HCT116 (cell line): Measurements from ENCODE around the gene GNS. TPM values are rescaled to one million over a fixed set of nuclear protein-coding genes. Genes with fewer than 3 reads are reported as not detected.

Experiments used
- ATAC-seq: fragments of 200-7000 bp; cut with Tn5 transposase; 2 replicates; pipeline ENCODE4 v1.9.1; 2020; ENCODE audit warnings: mild to moderate bottlenecking, moderate library complexity
- BruUV-seq: library from RNA; stranded (reverse); fragments of 400-500 nt; replicated peaks from 2 replicates; lab custom pipeline; 2021; lab: Mats Ljungman, UMichigan
- CTCF ChIA-PET: fragments of 300-600 bp; sonication (Branson Sonifier 250); formaldehyde crosslinking; loops from one replicate; lab custom pipeline; 2021; ENCODE audit warnings: antibody characterized with exemption; lab: Charles Lee
- POLR2A ChIA-PET: fragments of 300-600, 350-600 bp; sonication (Branson Sonifier 250); formaldehyde crosslinking; loops from one replicate; lab custom pipeline; 2021; ENCODE audit warnings: antibody characterized with exemption; lab: Charles Lee
- RAD21 ChIA-PET, 2 experiments: fragments of 300-600 bp; sonication (Branson Sonifier 250); formaldehyde crosslinking; loops; one replicate each; lab custom pipeline; 2023; ENCODE audit warnings: low total read pairs in 2 of 2; ENCODE audit not compliant: uncharacterized antibody in 2 of 2, unreplicated experiment in 2 of 2, low non-redundant PET in 1 of 2; lab: Charles Lee
- DNase-seq: peaks from one replicate; pipeline ENCODE4 v3.0.0-alpha.2; 2010; ENCODE audit warnings: low read depth, low spot score
- H2AFZ ChIP-seq: fragments of 200-600 bp; shearing (Covaris generic), sonication (generic); 2 replicates; pipeline ENCODE4 v1.6.1; 2017; ENCODE audit warnings: low read depth, mixed run types, mixed read lengths, antibody characterized with exemption, low read length; ENCODE audit not compliant: poor library complexity, severe bottlenecking
- H3K27ac ChIP-seq: 2 replicates; pipeline ENCODE4 v1.5.1; 2012; ENCODE audit warnings: low read depth, low read length
- H3K27me3 ChIP-seq: fragments of 200-600 bp; sonication (generic); 2 replicates; pipeline ENCODE4 v1.6.1; 2016; ENCODE audit warnings: mixed run types, low read length, mixed read lengths; ENCODE audit not compliant: insufficient read depth
- H3K36me3 ChIP-seq, 2 experiments: fragments of 200-500 bp in 1 of 2; fragments of 200-600 bp in 1 of 2; sonication (Bioruptor generic) in 1 of 2; sonication (generic) in 1 of 2; 2 replicates each; pipeline versions ENCODE4 v1.5.1 to v1.6.1; 2014 to 2016; ENCODE audit warnings: low read length in 2 of 2, inconsistent platforms in 1 of 2, mixed read lengths in 1 of 2, mixed run types in 1 of 2; ENCODE audit not compliant: insufficient read depth in 2 of 2, control insufficient read depth in 1 of 2
- H3K4me1 ChIP-seq, 2 experiments: fragments of 200-600 bp in 1 of 2; sonication (generic) in 1 of 2; 2 replicates each; pipeline versions ENCODE4 v1.5.1 to v1.6.1; 2012 to 2017; ENCODE audit warnings: low read length in 2 of 2, inconsistent platforms in 1 of 2, mild to moderate bottlenecking in 1 of 2, mixed read lengths in 1 of 2, mixed run types in 1 of 2, moderate library complexity in 1 of 2; ENCODE audit not compliant: insufficient read depth in 2 of 2, control insufficient read depth in 1 of 2
- H3K4me2 ChIP-seq: fragments of 200-600 bp; sonication (generic); 2 replicates; pipeline ENCODE4 v1.6.1; 2017; ENCODE audit warnings: mixed run types, low read length, mixed read lengths
- H3K4me3 ChIP-seq, 2 experiments: fragments of 200-600 bp in 1 of 2; sonication (generic) in 1 of 2; replicated peaks in 1 of 2; 2 replicates each; pipeline ENCODE4 v1.5.1; 2011 to 2016; ENCODE audit warnings: low read length in 2 of 2, control low read depth in 1 of 2, low read depth in 1 of 2, mild to moderate bottlenecking in 1 of 2, mixed read lengths in 1 of 2, mixed run types in 1 of 2
- H3K79me2 ChIP-seq: fragments of 200-600 bp; sonication (generic); 2 replicates; pipeline ENCODE4 v1.6.1; 2017; ENCODE audit warnings: mild to moderate bottlenecking, mixed run types, low read length, moderate library complexity, mixed read lengths; ENCODE audit not compliant: insufficient read depth
- H3K9ac ChIP-seq: fragments of 200-600 bp; sonication (generic); 2 replicates; pipeline ENCODE4 v1.6.1; 2016; ENCODE audit warnings: low read length, mixed read lengths
- H3K9me2 ChIP-seq: fragments of 200-600 bp; sonication (generic), shearing (Covaris generic); 2 replicates; pipeline ENCODE4 v1.6.1; 2017; ENCODE audit warnings: mixed run types, mild to moderate bottlenecking, moderate library complexity; ENCODE audit not compliant: insufficient read depth
- H3K9me3 ChIP-seq, 2 experiments: fragments of 200-500 bp in 1 of 2; fragments of 200-600 bp in 1 of 2; sonication (Bioruptor generic) in 1 of 2; sonication (generic) in 1 of 2; 2 replicates each; pipeline ENCODE4 v1.6.1; 2014 to 2017; ENCODE audit warnings: low read length in 2 of 2, mixed read lengths in 2 of 2, inconsistent platforms in 1 of 2, low read depth in 1 of 2, mild to moderate bottlenecking in 1 of 2, mixed run types in 1 of 2, moderate library complexity in 1 of 2; ENCODE audit not compliant: control insufficient read depth in 1 of 2, insufficient read depth in 1 of 2
- H4K20me1 ChIP-seq: fragments of 200-600 bp; sonication (generic), shearing (Covaris generic); 2 replicates; pipeline ENCODE4 v1.6.1; 2017; ENCODE audit warnings: mixed run types, mild to moderate bottlenecking, moderate library complexity; ENCODE audit not compliant: insufficient read depth
- CBX3 ChIP-seq: IDR thresholded peaks from 2 replicates; pipeline ENCODE4 v1.6.1; 2012; ENCODE audit warnings: low read depth
- EGR1 ChIP-seq: IDR thresholded peaks from 2 replicates; pipeline ENCODE4 v1.6.1; 2012; ENCODE audit warnings: low read depth
- EZH2phosphoT487 ChIP-seq: fragments of 200-600 bp; IDR thresholded peaks from 2 replicates; pipeline ENCODE4 v1.6.1; 2018; ENCODE audit warnings: antibody characterized with exemption, borderline replicate concordance
- POLR2AphosphoS5 ChIP-seq: IDR thresholded peaks from 2 replicates; pipeline ENCODE4 v1.6.1; 2011; ENCODE audit warnings: mild to moderate bottlenecking, low read depth, low read length, moderate library complexity
- SP1 ChIP-seq: IDR thresholded peaks from 2 replicates; pipeline ENCODE4 v1.6.1; 2012; ENCODE audit warnings: low read depth
- intact Hi-C: fragments of 100-400 bp; cut with micrococcal nuclease; formaldehyde crosslinking; loops from 2 replicates; pipeline ENCODE4 v1.10.0; 2022
- total RNA-seq: library from RNA; stranded (reverse); gene quantifications from one replicate; pipeline ENCODE4 v1.2.1, GENCODE V29; 2021; ENCODE audit not compliant: unreplicated experiment
- TF ChIP-seq, protein P1 (sequence below): IDR thresholded peaks from 2 replicates; pipeline ENCODE4 v1.6.1; 2012; ENCODE audit warnings: low read depth

The GNS gene
- total RNA-seq, 1 experiment from 2014 or later = 45.7 TPM

DNA sequence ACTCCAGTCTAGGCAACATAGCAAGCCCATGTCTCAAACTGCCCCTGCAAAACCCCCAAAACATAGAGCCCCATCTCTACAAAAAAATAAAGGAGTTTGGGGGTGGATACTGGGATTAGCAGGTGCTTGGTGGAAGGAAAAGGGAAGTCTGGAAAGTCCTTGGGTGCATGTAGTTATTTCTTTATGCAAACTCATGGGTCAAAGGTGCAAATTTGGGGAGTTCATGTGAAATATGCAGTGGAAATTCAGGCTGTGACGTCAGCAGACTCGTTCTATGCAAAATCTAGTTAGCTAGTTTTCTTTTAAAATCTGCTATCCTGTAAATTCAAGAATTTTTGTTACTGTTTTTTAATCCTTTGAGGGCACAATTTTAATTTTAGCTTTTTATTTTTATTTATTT is 51.3 kb downstream of the GNS start (continued):
- TF ChIP-seq, protein P1, sequence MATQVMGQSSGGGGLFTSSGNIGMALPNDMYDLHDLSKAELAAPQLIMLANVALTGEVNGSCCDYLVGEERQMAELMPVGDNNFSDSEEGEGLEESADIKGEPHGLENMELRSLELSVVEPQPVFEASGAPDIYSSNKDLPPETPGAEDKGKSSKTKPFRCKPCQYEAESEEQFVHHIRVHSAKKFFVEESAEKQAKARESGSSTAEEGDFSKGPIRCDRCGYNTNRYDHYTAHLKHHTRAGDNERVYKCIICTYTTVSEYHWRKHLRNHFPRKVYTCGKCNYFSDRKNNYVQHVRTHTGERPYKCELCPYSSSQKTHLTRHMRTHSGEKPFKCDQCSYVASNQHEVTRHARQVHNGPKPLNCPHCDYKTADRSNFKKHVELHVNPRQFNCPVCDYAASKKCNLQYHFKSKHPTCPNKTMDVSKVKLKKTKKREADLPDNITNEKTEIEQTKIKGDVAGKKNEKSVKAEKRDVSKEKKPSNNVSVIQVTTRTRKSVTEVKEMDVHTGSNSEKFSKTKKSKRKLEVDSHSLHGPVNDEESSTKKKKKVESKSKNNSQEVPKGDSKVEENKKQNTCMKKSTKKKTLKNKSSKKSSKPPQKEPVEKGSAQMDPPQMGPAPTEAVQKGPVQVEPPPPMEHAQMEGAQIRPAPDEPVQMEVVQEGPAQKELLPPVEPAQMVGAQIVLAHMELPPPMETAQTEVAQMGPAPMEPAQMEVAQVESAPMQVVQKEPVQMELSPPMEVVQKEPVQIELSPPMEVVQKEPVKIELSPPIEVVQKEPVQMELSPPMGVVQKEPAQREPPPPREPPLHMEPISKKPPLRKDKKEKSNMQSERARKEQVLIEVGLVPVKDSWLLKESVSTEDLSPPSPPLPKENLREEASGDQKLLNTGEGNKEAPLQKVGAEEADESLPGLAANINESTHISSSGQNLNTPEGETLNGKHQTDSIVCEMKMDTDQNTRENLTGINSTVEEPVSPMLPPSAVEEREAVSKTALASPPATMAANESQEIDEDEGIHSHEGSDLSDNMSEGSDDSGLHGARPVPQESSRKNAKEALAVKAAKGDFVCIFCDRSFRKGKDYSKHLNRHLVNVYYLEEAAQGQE = no peak
- TF ChIP-seq EGR1 (no peak), SP1 (no peak)

DNA sequence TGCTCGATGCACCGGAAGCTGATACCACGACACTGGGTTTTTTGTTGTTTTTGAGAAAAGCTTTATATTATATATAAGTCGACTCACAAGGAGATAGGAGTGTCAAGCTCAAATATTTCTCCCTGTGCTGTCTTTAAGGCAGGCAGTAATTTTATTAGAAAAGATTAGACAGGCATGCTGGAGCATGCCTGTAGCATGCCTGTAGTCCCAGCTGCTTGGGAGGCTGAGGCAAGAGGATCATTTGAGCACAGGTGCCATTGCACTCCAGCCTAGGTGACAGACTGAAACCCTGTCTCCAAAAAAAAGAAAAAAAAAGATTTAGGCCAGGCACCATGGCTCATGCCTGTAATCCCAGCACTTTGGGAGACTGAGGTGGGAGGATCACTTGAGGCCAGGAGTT is 51.8 kb downstream of the GNS start:
- BruUV-seq = no TSS peak
- POLR2A ChIA-PET = no interaction called here

DNA sequence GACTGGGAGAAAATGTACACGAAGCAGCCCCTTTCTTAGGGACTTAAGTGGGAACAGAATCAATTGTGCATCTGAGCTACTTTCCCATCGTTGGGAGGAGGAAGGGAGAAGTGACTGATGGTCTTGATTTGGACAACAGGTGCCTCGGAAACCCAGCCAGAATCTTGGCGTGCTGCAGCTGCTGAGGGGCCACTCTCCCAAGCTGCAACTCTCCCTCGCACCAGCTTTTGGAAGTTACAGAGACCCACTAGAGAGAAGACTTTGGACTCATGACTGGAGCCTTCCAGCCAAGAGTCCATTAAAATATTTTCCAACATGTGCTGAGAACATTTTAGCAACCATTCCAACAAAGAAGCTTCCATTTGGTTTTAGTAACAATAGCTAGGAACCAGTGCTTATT is 52.3 kb downstream of the GNS start:
- ChIA-PET RAD21 (no interaction called here), POLR2A (no interaction called here), CTCF (interaction anchor here (1.1 to 2.6 kb wide), 2 partner anchors 9 to 11 kb away, joined by 3 to 15 read pairs; no protein-coding TSS in a partner anchor)
- H3K4me2 ChIP-seq = no peak overlapping the region
- TF ChIP-seq CBX3 = no peak
- no peak for TF ChIP-seq POLR2AphosphoS5
- TF ChIP-seq EGR1 = no peak
- no peak for TF ChIP-seq EZH2phosphoT487
- ATAC-seq (no peak), DNase-seq (no peak)
- intact Hi-C loops = no loop called here
- no peaks in the 10 kb centered on the region for H3K27me3 ChIP-seq
- no peaks in the 10 kb centered on the region for H3K79me2 ChIP-seq
- H2AFZ ChIP-seq = no peak overlapping the region
- no peaks in the 10 kb centered on the region for H3K4me1 ChIP-seq
- H3K27ac ChIP-seq = no peak overlapping the region
- H3K36me3 ChIP-seq = no peaks in the 10 kb centered on the region
- no peak overlapping the region for H3K9ac ChIP-seq
- no peaks in the 10 kb centered on the region for H3K9me3 ChIP-seq
- no peaks in the 10 kb centered on the region for H4K20me1 ChIP-seq
- H3K4me3 ChIP-seq = no peak overlapping the region
- no TSS peak for BruUV-seq
- no peaks in the 10 kb centered on the region for H3K9me2 ChIP-seq

More for the DNA sequence above, 51.8 kb downstream of the GNS start:
- ChIA-PET CTCF (interaction anchor here (1.1 to 2.6 kb wide), 2 partner anchors 10 to 11 kb away, joined by 3 to 15 read pairs; no protein-coding TSS in a partner anchor), RAD21 (no interaction called here)
- no peak for DNase-seq
- Histone ChIP-seq H3K36me3 (no peaks in the 10 kb centered on the region), H2AFZ (no peak overlapping the region), H3K9me3 (no peaks in the 10 kb centered on the region), H4K20me1 (no peaks in the 10 kb centered on the region), H3K27me3 (no peaks in the 10 kb centered on the region), H3K9me2 (no peaks in the 10 kb centered on the region), H3K4me3 (no peak overlapping the region), H3K27ac (no peak overlapping the region), H3K4me1 (no peaks in the 10 kb centered on the region), H3K79me2 (no peaks in the 10 kb centered on the region), H3K4me2 (no peak overlapping the region), H3K9ac (no peak overlapping the region)
- no peak for TF ChIP-seq EZH2phosphoT487
- no peak for ATAC-seq
- intact Hi-C loops = no loop called here
